NCI-H2081 (cell line): ENCODE measurements around the gene APPL2.
"Not testable (repeated sequence)": the region's sequence is repeated elsewhere in the genome, so short reads cannot be mapped to it uniquely, and the experiment has no call there.

Experiments used
- DNase-seq, 2 experiments: peaks; one replicate each; lab custom pipeline; 2025; lab: John Stamatoyannopoulos, UW

The APPL2 gene

GRCh38 chr12:105256431-105256830, 20.5 kb upstream of the APPL2 start:
- not testable (repeated sequence) for DNase-seq

GRCh38 chr12:105256011-105256410, 20.0 kb upstream of the APPL2 start:
- no peak for DNase-seq

- DNase-seq, result no peak
Measured at GRCh38 chr12:105253866-105254513, 18.0 kb upstream of the APPL2 start.

- DNase-seq, result no peak
Measured at GRCh38 chr12:105252901-105253300, 16.9 kb upstream of the APPL2 start.

GRCh38 chr12:105245776-105246427, 9.9 kb upstream of the APPL2 start:
- DNase-seq, result not testable (repeated sequence)

- no peak for DNase-seq
Measured at GRCh38 chr12:105245291-105245690, 9.3 kb upstream of the APPL2 start.

- DNase-seq, result no peak
Measured at GRCh38 chr12:105240228-105240627, 4.3 kb upstream of the APPL2 start.

- no peak for DNase-seq
Measured at GRCh38 chr12:105239304-105239703, 3.3 kb upstream of the APPL2 start.

GRCh38 chr12:105237666-105238065, 1.7 kb upstream of the APPL2 start:
- DNase-seq, result no peak

GRCh38 chr12:105235281-105235731, 668 bp downstream of the APPL2 start:
- peak; percentile 33 to 70 for DNase-seq

- DNase-seq, result no peak
Measured at GRCh38 chr12:105234197-105234596, 1.8 kb downstream of the APPL2 start.

GRCh38 chr12:105233041-105233905, 2.7 kb downstream of the APPL2 start:
- DNase-seq, result no peak

- no peak for DNase-seq
Measured at GRCh38 chr12:105231396-105231795, 4.6 kb downstream of the APPL2 start.

- DNase-seq, result no peak
Measured at GRCh38 chr12:105229371-105229770, 6.6 kb downstream of the APPL2 start.

GRCh38 chr12:105228966-105229365, 7.0 kb downstream of the APPL2 start:
- no peak for DNase-seq

GRCh38 chr12:105228494-105228893, 7.5 kb downstream of the APPL2 start:
- DNase-seq, result no peak

- no peak for DNase-seq
Measured at GRCh38 chr12:105227879-105228278, 8.1 kb downstream of the APPL2 start.

- no peak for DNase-seq
Measured at GRCh38 chr12:105226219-105226618, 9.8 kb downstream of the APPL2 start.

- no peak for DNase-seq
Measured at GRCh38 chr12:105225505-105226015, 10.4 kb downstream of the APPL2 start.

- DNase-seq, result no peak
Measured at GRCh38 chr12:105224399-105224798, 11.6 kb downstream of the APPL2 start.

GRCh38 chr12:105223884-105224283, 12.1 kb downstream of the APPL2 start:
- DNase-seq, result no peak

GRCh38 chr12:105223352-105223845, 12.6 kb downstream of the APPL2 start:
- no peak for DNase-seq
